Measurements from ENCODE around the gene CARD14. TPM values are rescaled to one million over a fixed set of nuclear protein-coding genes. Genes with fewer than 3 reads are reported as not detected.

Gene CARD14
- total and polyA plus RNA-seq, 2 of the 13 experiments (the other 11 are each of a cell fraction or from before 2014, with no cell fraction given) = 0.11 TPM; not detected in 1

DNA sequence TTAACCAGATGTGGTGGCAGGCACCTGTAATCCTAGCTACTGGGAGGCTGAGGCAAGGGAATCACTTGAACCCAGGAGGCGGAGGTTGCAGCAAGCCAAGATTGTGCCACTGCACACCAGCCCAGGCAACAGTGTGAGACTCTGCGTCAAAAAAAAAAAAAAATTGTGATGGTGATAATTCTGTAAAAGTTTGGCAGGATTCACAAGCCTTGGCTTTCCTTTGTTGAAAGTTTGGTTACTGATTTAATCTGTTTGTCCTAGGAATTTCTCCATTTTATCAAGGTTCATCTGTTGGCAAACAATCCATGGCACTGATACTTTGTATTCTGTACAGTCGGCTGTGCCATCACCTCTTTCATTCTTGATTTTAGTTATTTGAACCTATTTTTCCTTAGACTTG lies 38.8 kb upstream of the CARD14 start (continued):
- no peak for TF ChIP-seq ZNF407 (CRISPR knock-in tag; IDR thresholded peaks at IDR 0.05; ENCODE audit: not compliant biosample characterization)
- TF ChIP-seq TOE1 (CRISPR knock-in tag; IDR thresholded peaks at IDR 0.05) = no peak
- TF ChIP-seq, protein P1, sequence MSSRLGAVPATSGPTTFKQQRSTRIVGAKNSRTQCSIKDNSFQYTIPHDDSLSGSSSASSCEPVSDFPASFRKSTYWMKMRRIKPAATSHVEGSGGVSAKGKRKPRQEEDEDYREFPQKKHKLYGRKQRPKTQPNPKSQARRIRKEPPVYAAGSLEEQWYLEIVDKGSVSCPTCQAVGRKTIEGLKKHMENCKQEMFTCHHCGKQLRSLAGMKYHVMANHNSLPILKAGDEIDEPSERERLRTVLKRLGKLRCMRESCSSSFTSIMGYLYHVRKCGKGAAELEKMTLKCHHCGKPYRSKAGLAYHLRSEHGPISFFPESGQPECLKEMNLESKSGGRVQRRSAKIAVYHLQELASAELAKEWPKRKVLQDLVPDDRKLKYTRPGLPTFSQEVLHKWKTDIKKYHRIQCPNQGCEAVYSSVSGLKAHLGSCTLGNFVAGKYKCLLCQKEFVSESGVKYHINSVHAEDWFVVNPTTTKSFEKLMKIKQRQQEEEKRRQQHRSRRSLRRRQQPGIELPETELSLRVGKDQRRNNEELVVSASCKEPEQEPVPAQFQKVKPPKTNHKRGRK (CRISPR knock-in tag; IDR thresholded peaks at IDR 0.05) = no peak
- no peak for TF ChIP-seq RBFOX2 (IDR thresholded peaks at IDR 0.05; ENCODE audit: low read depth, low read length)
- 0 out of 2 replicates have a peak, but pooled peaks have one; percentile 25 for TF ChIP-seq SALL1 (CRISPR knock-in tag; IDR thresholded peaks at IDR 0.05)
- no peak for TF ChIP-seq ZNF282 (IDR thresholded peaks at IDR 0.05; ENCODE audit: partially characterized antibody)
- 0 out of 4 replicates have a peak, but pooled peaks of 1 of the 2 experiments have one; percentile 22 for TF ChIP-seq NR2F1 (CRISPR knock-in tag; IDR thresholded peaks at IDR 0.05)
- no peak for TF ChIP-seq BCLAF1 (IDR thresholded peaks at IDR 0.05)
- TF ChIP-seq, protein P2, sequence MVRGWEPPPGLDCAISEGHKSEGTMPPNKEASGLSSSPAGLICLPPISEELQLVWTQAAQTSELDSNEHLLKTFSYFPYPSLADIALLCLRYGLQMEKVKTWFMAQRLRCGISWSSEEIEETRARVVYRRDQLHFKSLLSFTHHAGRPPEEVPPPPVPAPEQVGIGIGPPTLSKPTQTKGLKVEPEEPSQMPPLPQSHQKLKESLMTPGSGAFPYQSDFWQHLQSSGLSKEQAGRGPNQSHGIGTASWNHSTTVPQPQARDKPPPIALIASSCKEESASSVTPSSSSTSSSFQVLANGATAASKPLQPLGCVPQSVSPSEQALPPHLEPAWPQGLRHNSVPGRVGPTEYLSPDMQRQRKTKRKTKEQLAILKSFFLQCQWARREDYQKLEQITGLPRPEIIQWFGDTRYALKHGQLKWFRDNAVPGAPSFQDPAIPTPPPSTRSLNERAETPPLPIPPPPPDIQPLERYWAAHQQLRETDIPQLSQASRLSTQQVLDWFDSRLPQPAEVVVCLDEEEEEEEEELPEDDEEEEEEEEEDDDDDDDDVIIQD (CRISPR knock-in tag; IDR thresholded peaks at IDR 0.05; ENCODE audit: low read depth) = no peak
- no peak for TF ChIP-seq TFDP2 (CRISPR knock-in tag; IDR thresholded peaks at IDR 0.05)
- TF ChIP-seq MXD3 (CRISPR knock-in tag; IDR thresholded peaks at IDR 0.05) = no peak
- no peak for TF ChIP-seq ZC3H13 (CRISPR knock-in tag; IDR thresholded peaks at IDR 0.05)
- no peak for TF ChIP-seq ZNF33B (CRISPR knock-in tag; IDR thresholded peaks at IDR 0.05)
